ENCODE data around the gene NGFR. TPM values are rescaled to one million over a fixed set of nuclear protein-coding genes. Genes with fewer than 3 reads are reported as not detected.

The NGFR gene
- total and polyA plus RNA-seq, 8 donors, result 1.1 to 6.6 (median 3.1) TPM; not detected in 1

GRCh38 chr17:49554694-49555494 is 59.8 kb downstream of the NGFR start:
- peak in 1 of 2 donors; percentile 15 for DNase-seq
- no peaks in the 10 kb centered on the region for H3K36me3 ChIP-seq
- intact Hi-C loops (cut with DNase I; ENCODE audit: low total_unique reads), result loop anchor here (5.0 kb wide), 3 partner anchors 58 to 437 kb away; partner anchors contain the start of gene NGFR
- no peak overlapping the region for H3K27ac ChIP-seq
- H3K4me1 ChIP-seq, result peaks cover 8 to 15% (median 11%) of the 10 kb centered on the region in 4 donors
- peaks cover 0 to 22% (median 0%) of the 10 kb centered on the region in 3 donors for H3K27me3 ChIP-seq
- no peak overlapping the region for H3K4me3 ChIP-seq
- TF ChIP-seq POLR2A (IDR thresholded peaks at IDR 0.05), result no peak
- no peak for TF ChIP-seq POLR2AphosphoS5 (IDR thresholded peaks at IDR 0.05)
- no peak for TF ChIP-seq EP300 (IDR thresholded peaks at IDR 0.05)
- TF ChIP-seq CTCF (IDR thresholded peaks at IDR 0.05), result no peak
- 75 to 88% (median 84%) methylated on average over 4 to 14 of the region's 14 CpGs for WGBS, 5 donors
- H3K9me3 ChIP-seq, result no peaks in the 10 kb centered on the region

GRCh38 chr17:49555495-49556222 is 60.6 kb downstream of the NGFR start:
- Histone ChIP-seq H3K27me3 (peaks cover 0 to 22% (median 0%) of the 10 kb centered on the region in 3 donors), H3K4me3 (no peak overlapping the region), H3K4me1 (peaks cover 8 to 15% (median 11%) of the 10 kb centered on the region in 4 donors), H3K36me3 (no peaks in the 10 kb centered on the region), H3K27ac (no peak overlapping the region), H3K9me3 (no peaks in the 10 kb centered on the region)
- TF ChIP-seq POLR2AphosphoS5 (IDR thresholded peaks at IDR 0.05), result no peak
- no peak for TF ChIP-seq POLR2A (IDR thresholded peaks at IDR 0.05)
- TF ChIP-seq EP300 (IDR thresholded peaks at IDR 0.05), result no peak
- TF ChIP-seq CTCF (IDR thresholded peaks at IDR 0.05), result no peak
- 73 to 83% (median 75%) methylated on average over 18 to 19 of the region's 19 CpGs for WGBS, 5 donors
- peak; percentile 20 to 24 for DNase-seq
- intact Hi-C loops (cut with DNase I; ENCODE audit: low total_unique reads), result loop anchor here (5.0 kb wide), 2 partner anchors 58 to 437 kb away; partner anchors contain the start of gene NGFR

GRCh38 chr17:49556223-49556943 is 61.3 kb downstream of the NGFR start:
- H3K36me3 ChIP-seq, result no peaks in the 10 kb centered on the region
- no peak overlapping the region for H3K27ac ChIP-seq
- H3K9me3 ChIP-seq, result no peaks in the 10 kb centered on the region
- peak; percentile 83 to 94 for DNase-seq
- H3K4me1 ChIP-seq, result peaks cover 8 to 15% (median 11%) of the 10 kb centered on the region in 4 donors
- no peak overlapping the region for H3K4me3 ChIP-seq
- TF ChIP-seq POLR2AphosphoS5 (IDR thresholded peaks at IDR 0.05) (no peak), EP300 (IDR thresholded peaks at IDR 0.05) (no peak), CTCF (IDR thresholded peaks at IDR 0.05) (peak in 5 of 7 experiments; percentile 90 to 99 (median 96))
- intact Hi-C loops (cut with DNase I; ENCODE audit: low total_unique reads), result loop anchor here (5.0 kb wide), 2 partner anchors 59 to 436 kb away; partner anchors contain the start of gene NGFR
- peaks cover 0 to 22% (median 0%) of the 10 kb centered on the region in 3 donors for H3K27me3 ChIP-seq
- WGBS, 5 donors, result 10 to 20% (median 15%) methylated on average over 21 to 30 of the region's 30 CpGs
